Measurements from ENCODE around the gene FAM118B. TPM values are rescaled to one million over a fixed set of nuclear protein-coding genes. Genes with fewer than 3 reads are reported as not detected.

The FAM118B gene
- total and polyA plus RNA-seq, 2 of the 8 experiments (the other 6 are each of a cell fraction or from before 2014, with no cell fraction given): 25.3 to 48.3 TPM

DNA sequence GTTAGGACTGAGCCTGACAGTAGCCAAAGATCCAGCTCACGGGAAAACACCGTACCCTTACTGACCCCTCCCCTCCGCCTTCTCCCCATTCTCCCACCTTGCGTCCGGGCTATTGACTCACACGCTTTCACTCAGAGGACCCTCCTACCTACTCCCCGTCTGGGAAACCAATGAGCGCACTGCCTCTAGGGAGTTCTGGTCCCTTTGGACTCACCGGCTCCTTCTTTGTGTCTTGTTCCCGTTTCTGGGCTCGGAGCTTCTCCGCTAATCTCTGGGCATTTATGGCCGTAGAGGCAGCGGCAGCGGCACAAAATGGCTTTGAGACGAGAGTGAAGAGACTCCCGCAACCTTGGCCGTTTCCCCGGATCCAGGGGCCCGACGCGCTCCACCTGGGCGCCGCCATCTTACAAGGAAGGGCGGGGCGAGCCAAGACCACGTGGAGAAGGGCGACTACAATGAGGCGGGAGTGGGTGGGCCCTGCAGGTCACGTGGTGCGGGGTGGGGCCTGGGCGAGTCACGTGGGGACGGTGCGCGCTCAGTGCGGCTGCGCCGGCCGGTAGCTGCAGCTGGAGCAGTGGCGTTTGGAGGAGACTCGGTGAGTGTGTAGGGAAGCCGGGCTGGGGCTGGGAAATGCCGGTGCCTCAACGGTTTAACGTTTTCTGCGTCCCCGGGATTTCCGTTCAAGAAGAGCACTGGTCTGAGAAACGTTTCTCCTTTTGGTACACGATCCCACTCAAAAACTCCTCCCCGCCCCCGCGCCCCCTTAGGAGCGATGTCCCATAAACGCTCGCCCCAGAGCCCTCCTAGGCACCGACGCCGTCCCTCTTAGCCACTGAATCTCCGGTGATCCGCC, at the start of gene FAM118B, which contains the start of gene RPUSD4 (continued):
- no peak for TF ChIP-seq RXRA (IDR thresholded peaks at IDR 0.05; ENCODE audit: insufficient read depth, low read depth, low read length)
- TF ChIP-seq CTCF (IDR thresholded peaks at IDR 0.05; ENCODE audit: control extremely low read depth in 1 of 3, insufficient read depth in 1 of 3, low read depth in 1 of 3, low read length in 3 of 3): no peak
- no peak for TF ChIP-seq KDM1A (IDR thresholded peaks at IDR 0.05; ENCODE audit: borderline replicate concordance, low read length)
- no peak for TF ChIP-seq EP300 (IDR thresholded peaks at IDR 0.05; ENCODE audit: borderline replicate concordance in 1 of 2, low read depth in 2 of 2, low read length in 2 of 2)
- TF ChIP-seq, protein P1, sequence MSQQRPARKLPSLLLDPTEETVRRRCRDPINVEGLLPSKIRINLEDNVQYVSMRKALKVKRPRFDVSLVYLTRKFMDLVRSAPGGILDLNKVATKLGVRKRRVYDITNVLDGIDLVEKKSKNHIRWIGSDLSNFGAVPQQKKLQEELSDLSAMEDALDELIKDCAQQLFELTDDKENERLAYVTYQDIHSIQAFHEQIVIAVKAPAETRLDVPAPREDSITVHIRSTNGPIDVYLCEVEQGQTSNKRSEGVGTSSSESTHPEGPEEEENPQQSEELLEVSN (IDR thresholded peaks at IDR 0.05): peak; percentile 78
- no peak for TF ChIP-seq TCF12 (IDR thresholded peaks at IDR 0.05; ENCODE audit: low read depth, low read length)
- TF ChIP-seq RAD21 (IDR thresholded peaks at IDR 0.05 in 1 of 2, conservative IDR thresholded peaks at IDR 0.05 in 1 of 2; ENCODE audit: low read depth in 2 of 2, low read length in 2 of 2): no peak
- TF ChIP-seq JUN (IDR thresholded peaks at IDR 0.05; ENCODE audit: low read depth, low read length): no peak
